ENCODE results near the gene SYNGAP1. TPM values are rescaled to one million over a fixed set of nuclear protein-coding genes. Genes with fewer than 3 reads are reported as not detected.

SYNGAP1 gene
- total RNA-seq, 2 donors from 2014 or later = 5.4 to 5.6 TPM

- H3K4me1 ChIP-seq = no peaks in the 10 kb centered on the region
- no peaks in the 10 kb centered on the region for H3K36me3 ChIP-seq (replicated peaks in 1 of 2; ENCODE audit: insufficient read depth in 1 of 2, low read depth in 2 of 2)
- no peaks in the 10 kb centered on the region for H3K9me3 ChIP-seq
- DNase-seq (no peak), ATAC-seq (peak; percentile 38)
- TF ChIP-seq CTCF (IDR thresholded peaks at IDR 0.05) (peak in 2 of 7 experiments; percentile 12 to 17), POLR2A (IDR thresholded peaks at IDR 0.05) (no peak)
- no peaks in the 10 kb centered on the region for H3K27me3 ChIP-seq
- H3K4me3 ChIP-seq = no peak overlapping the region
- no peak overlapping the region for H3K27ac ChIP-seq
- intact Hi-C loops (cut with DNase I) = no loop called here
- 15 to 31% methylated on average over 4 of the region's 4 CpGs for WGBS, 2 donors
Observed at GRCh38 chr6:33384581-33385020, 35.3 kb upstream of the SYNGAP1 start.

- Histone ChIP-seq H3K9me3 (no peaks in the 10 kb centered on the region), H3K4me1 (peaks cover 14% of the 10 kb centered on the region), H3K27ac (no peak overlapping the region), H3K27me3 (no peaks in the 10 kb centered on the region), H3K4me3 (no peak overlapping the region), H3K36me3 (replicated peaks in 1 of 2; ENCODE audit: insufficient read depth in 1 of 2, low read depth in 2 of 2) (no peaks in the 10 kb centered on the region)
- intact Hi-C loops (cut with DNase I) = no loop called here
- no peak for DNase-seq
- TF ChIP-seq POLR2A (IDR thresholded peaks at IDR 0.05) (no peak), CTCF (IDR thresholded peaks at IDR 0.05) (no peak)
- no peak for ATAC-seq
- WGBS, 2 donors = 77 to 85% methylated on average over 2 of the region's 2 CpGs
Observed at GRCh38 chr6:33390173-33390572, 29.7 kb upstream of the SYNGAP1 start.

- Histone ChIP-seq H3K27me3 (no peaks in the 10 kb centered on the region), H3K27ac (peak overlapping the region; percentile 74 to 94 (median 89)), H3K9me3 (no peaks in the 10 kb centered on the region), H3K36me3 (replicated peaks in 1 of 2; ENCODE audit: insufficient read depth in 1 of 2, low read depth in 2 of 2) (no peaks in the 10 kb centered on the region), H3K4me3 (no peak overlapping the region), H3K4me1 (peaks cover 14% of the 10 kb centered on the region)
- intact Hi-C loops (cut with DNase I) = no loop called here
- ATAC-seq = no peak
- DNase-seq = no peak
- no peak for TF ChIP-seq CTCF (IDR thresholded peaks at IDR 0.05)
- TF ChIP-seq POLR2A (IDR thresholded peaks at IDR 0.05) = peak in 1 of 3 donors; percentile 40
- WGBS, 2 donors = 68 to 83% methylated on average over 9 of the region's 9 CpGs
Observed at GRCh38 chr6:33390767-33391277, 29.0 kb upstream of the SYNGAP1 start.

- intact Hi-C loops (cut with DNase I) = no loop called here
- H3K36me3 ChIP-seq (replicated peaks in 1 of 2; ENCODE audit: insufficient read depth in 1 of 2, low read depth in 2 of 2) = no peaks in the 10 kb centered on the region
- DNase-seq (peak; percentile 99 to 100 (median 99)), ATAC-seq (peak; percentile 96)
- H3K9me3 ChIP-seq = no peaks in the 10 kb centered on the region
- peak within 1 kb of the TSS in 1 of 2 donors; percentile 18 for H3K4me3 ChIP-seq
- H3K27me3 ChIP-seq = no peaks in the 10 kb centered on the region
- 0% methylated on average over 28 to 67 of the region's 67 CpGs for WGBS, 2 donors
- peak; percentile 92 to 99 (median 99) for TF ChIP-seq CTCF (IDR thresholded peaks at IDR 0.05)
- TF ChIP-seq POLR2A (IDR thresholded peaks at IDR 0.05) = peak in 1 of 3 donors; percentile 63
- H3K4me1 ChIP-seq = peaks cover 14% of the 10 kb centered on the region
- H3K27ac ChIP-seq = peak within 1 kb of the TSS; percentile 74 to 94 (median 89)
Observed at GRCh38 chr6:33391278-33391921, 28.5 kb upstream of the SYNGAP1 start, which contains the start of gene KIFC1. Gene KIFC1, plus strand, starts transcription at chr6:33391823. Its CDS starts 163 bp downstream, at chr6:33391986.
